ENCODE data around the gene TMOD1. TPM values are rescaled to one million over a fixed set of nuclear protein-coding genes. Genes with fewer than 3 reads are reported as not detected.
A peak's percentile ranks its signal among the peaks of the same experiment; 100 is the strongest.

Gene TMOD1
- polyA plus RNA-seq, 1 of the 3 experiments (the other 2 are of a cell fraction) = 0.54 TPM

GRCh38 chr9:97572196-97572891 is 70.9 kb downstream of the TMOD1 start:
- CTCF ChIA-PET = interaction anchor here (2.1 to 9.0 kb wide), 3 partner anchors 8 to 103 kb away, joined by 6 to 101 read pairs (median 10); no protein-coding TSS in a partner anchor
- Histone ChIP-seq H3K36me3 (replicated peaks in 1 of 2; ENCODE audit: control insufficient read depth in 1 of 2, insufficient read depth in 2 of 2, low read length in 1 of 2) (peaks cover 0 to 10% of the 10 kb centered on the region in 2 experiments), H3F3A (replicated peaks; ENCODE audit: insufficient read depth) (no peaks in the 10 kb centered on the region), H3K79me2 (ENCODE audit: insufficient read depth) (no peaks in the 10 kb centered on the region), H3K9me2 (no peaks in the 10 kb centered on the region), H3K4me3 (ENCODE audit: low read depth in 2 of 2, low read length in 1 of 2) (no peak overlapping the region), H2AFZ (ENCODE audit: low read depth) (no peak overlapping the region), H3K9me3 (no peaks in the 10 kb centered on the region), H3K27me3 (ENCODE audit: insufficient read depth) (no peaks in the 10 kb centered on the region), H3K27ac (ENCODE audit: low read depth in 2 of 2, low read length in 1 of 2) (peak overlapping the region in 1 of 2 experiments; percentile 77; a peak in 2 of 4 replicates), H3K9ac (no peak overlapping the region), H3K4me2 (no peak overlapping the region), H3K4me1 (ENCODE audit: control insufficient read depth in 1 of 2, insufficient read depth in 2 of 2, low read depth in 1 of 2, low read length in 1 of 2) (peaks cover 0 to 43% of the 10 kb centered on the region in 2 experiments; a peak in 1 of 4 replicates), H4K20me1 (ENCODE audit: insufficient read depth) (no peaks in the 10 kb centered on the region)
- DNase-seq = no peak
- POLR2A ChIA-PET = interaction anchor here (0.9 kb wide), 1 partner anchor 67 kb away, joined by 4 read pairs; no protein-coding TSS in a partner anchor
- WGBS (ENCODE audit: low lambda C conversion rate) = 74% methylated on average over 8 of the region's 9 CpGs
- TF ChIP-seq MAX (IDR thresholded peaks at IDR 0.05; ENCODE audit: low read depth) (no peak), SMC3 (IDR thresholded peaks at IDR 0.05; ENCODE audit: low read depth, low read length) (no peak)

GRCh38 chr9:97572892-97573365 is 71.5 kb downstream of the TMOD1 start:
- 96% methylated on average over 3 of the region's 6 CpGs for WGBS (ENCODE audit: low lambda C conversion rate)
- TF ChIP-seq SMC3 (IDR thresholded peaks at IDR 0.05; ENCODE audit: low read depth, low read length) = no peak
- TF ChIP-seq FOXJ3 (CRISPR knock-in tag; IDR thresholded peaks at IDR 0.05) = no peak
- TF ChIP-seq GABPA (IDR thresholded peaks at IDR 0.05; ENCODE audit: low read depth) = no peak
- TF ChIP-seq ZBTB33 (IDR thresholded peaks at IDR 0.05; ENCODE audit: borderline replicate concordance, low read depth) = no peak
- no peak for TF ChIP-seq NRF1 (IDR thresholded peaks at IDR 0.05; ENCODE audit: low read depth, low read length)
- TF ChIP-seq REST (IDR thresholded peaks at IDR 0.05; ENCODE audit: low read depth, low read length) = no peak
- no peak for TF ChIP-seq FOSL2 (IDR thresholded peaks at IDR 0.05; ENCODE audit: borderline replicate concordance, low read depth)
- TF ChIP-seq GATA2 (CRISPR knock-in tag; IDR thresholded peaks at IDR 0.05) = no peak
- no peak for TF ChIP-seq USF2 (IDR thresholded peaks at IDR 0.05; ENCODE audit: borderline replicate concordance, low read depth, low read length)
- no peak for TF ChIP-seq EZH2phosphoT487 (IDR thresholded peaks at IDR 0.05; ENCODE audit: borderline replicate concordance, low read depth)
- no peak overlapping the region for H3K4me3 ChIP-seq (ENCODE audit: low read depth in 2 of 2, low read length in 1 of 2)
- no peaks in the 10 kb centered on the region for H3K27me3 ChIP-seq (ENCODE audit: insufficient read depth)
- peaks cover 0 to 37% of the 10 kb centered on the region in 2 experiments; a peak in 1 of 4 replicates for H3K4me1 ChIP-seq (ENCODE audit: control insufficient read depth in 1 of 2, insufficient read depth in 2 of 2, low read depth in 1 of 2, low read length in 1 of 2)
- no peaks in the 10 kb centered on the region for H3K9me3 ChIP-seq
- H3K9me2 ChIP-seq = no peaks in the 10 kb centered on the region
- peaks cover 0 to 10% of the 10 kb centered on the region in 2 experiments for H3K36me3 ChIP-seq (replicated peaks in 1 of 2; ENCODE audit: control insufficient read depth in 1 of 2, insufficient read depth in 2 of 2, low read length in 1 of 2)
- no peaks in the 10 kb centered on the region for H3F3A ChIP-seq (replicated peaks; ENCODE audit: insufficient read depth)
- H3K27ac ChIP-seq (ENCODE audit: low read depth in 2 of 2, low read length in 1 of 2) = no peak overlapping the region; a peak in 1 of 4 replicates
- H3K79me2 ChIP-seq (ENCODE audit: insufficient read depth) = no peaks in the 10 kb centered on the region
- H3K4me2 ChIP-seq = no peak overlapping the region
- H4K20me1 ChIP-seq (ENCODE audit: insufficient read depth) = no peaks in the 10 kb centered on the region
- POLR2A ChIA-PET = no interaction called here
- H2AFZ ChIP-seq (ENCODE audit: low read depth) = no peak overlapping the region
- no peak for DNase-seq
- CTCF ChIA-PET = interaction anchor here (2.1 to 9.0 kb wide), 4 partner anchors 9 to 104 kb away, joined by 6 to 101 read pairs (median 12); no protein-coding TSS in a partner anchor
- no peak overlapping the region for H3K9ac ChIP-seq
